Measurements from ENCODE around the gene ACAT2.

Gene ACAT2

GRCh38 chr6:159761129-159761872 is 544 bp upstream of the ACAT2 start:
- TF ChIP-seq, protein P1, sequence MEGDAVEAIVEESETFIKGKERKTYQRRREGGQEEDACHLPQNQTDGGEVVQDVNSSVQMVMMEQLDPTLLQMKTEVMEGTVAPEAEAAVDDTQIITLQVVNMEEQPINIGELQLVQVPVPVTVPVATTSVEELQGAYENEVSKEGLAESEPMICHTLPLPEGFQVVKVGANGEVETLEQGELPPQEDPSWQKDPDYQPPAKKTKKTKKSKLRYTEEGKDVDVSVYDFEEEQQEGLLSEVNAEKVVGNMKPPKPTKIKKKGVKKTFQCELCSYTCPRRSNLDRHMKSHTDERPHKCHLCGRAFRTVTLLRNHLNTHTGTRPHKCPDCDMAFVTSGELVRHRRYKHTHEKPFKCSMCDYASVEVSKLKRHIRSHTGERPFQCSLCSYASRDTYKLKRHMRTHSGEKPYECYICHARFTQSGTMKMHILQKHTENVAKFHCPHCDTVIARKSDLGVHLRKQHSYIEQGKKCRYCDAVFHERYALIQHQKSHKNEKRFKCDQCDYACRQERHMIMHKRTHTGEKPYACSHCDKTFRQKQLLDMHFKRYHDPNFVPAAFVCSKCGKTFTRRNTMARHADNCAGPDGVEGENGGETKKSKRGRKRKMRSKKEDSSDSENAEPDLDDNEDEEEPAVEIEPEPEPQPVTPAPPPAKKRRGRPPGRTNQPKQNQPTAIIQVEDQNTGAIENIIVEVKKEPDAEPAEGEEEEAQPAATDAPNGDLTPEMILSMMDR (IDR thresholded peaks at IDR 0.05; ENCODE audit: control extremely low read depth, extremely low read depth, low read depth, missing control alignments) = no peak
- DNase-seq (ENCODE audit: extremely low spot score) = peak; percentile 20
- CTCF ChIA-PET = interaction anchor here (1.4 to 2.8 kb wide), 5 partner anchors 9 to 35 kb away, joined by 3 to 9 read pairs (median 3); no protein-coding TSS in a partner anchor
- POLR2A ChIA-PET = interaction anchor here (0.6 to 1.5 kb wide), 4 partner anchors 10 to 442 kb away, joined by 5 to 8 read pairs (median 6); partner anchors contain the start of genes MRPL18, TCP1 and WTAP

GRCh38 chr6:159762681-159763293 is 942 bp downstream of the ACAT2 start:
- TF ChIP-seq, protein P1 (IDR thresholded peaks at IDR 0.05; ENCODE audit: control extremely low read depth, extremely low read depth, low read depth, missing control alignments) = no peak
- DNase-seq (ENCODE audit: extremely low spot score) = peak; percentile 39
- ChIA-PET CTCF (interaction anchor here (0.6 to 2.8 kb wide), 5 partner anchors 11 to 27 kb away, joined by 3 to 9 read pairs (median 3); partner anchors contain the start of genes MRPL18 and TCP1), POLR2A (interaction anchor here (0.9 to 1.0 kb wide), 2 partner anchors 10 to 27 kb away, joined by 3 to 4 read pairs; partner anchors contain the start of gene TCP1)

GRCh38 chr6:159766906-159767305 is 5.1 kb downstream of the ACAT2 start:
- POLR2A ChIA-PET = no interaction called here

DNA sequence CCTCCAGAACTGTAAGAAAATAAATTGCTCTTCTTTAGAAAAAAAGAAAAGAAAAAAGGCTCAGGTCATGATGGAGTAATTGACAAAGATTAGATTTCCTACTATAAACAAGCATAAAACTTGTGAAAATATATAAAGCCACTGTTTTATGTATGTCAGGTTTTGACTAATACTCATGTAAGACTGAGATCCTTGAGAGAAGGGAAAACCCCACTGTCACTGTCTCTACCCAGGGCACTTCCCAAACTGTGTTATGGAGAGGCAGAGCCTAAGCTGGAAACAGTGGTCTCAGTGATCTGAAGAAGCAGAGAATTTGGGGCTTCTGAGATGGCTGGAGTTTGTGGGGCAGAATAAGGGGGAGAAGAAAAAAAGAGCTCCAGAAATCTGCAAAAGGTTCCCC is 7.6 kb downstream of the ACAT2 start:
- TF ChIP-seq, protein P1 (IDR thresholded peaks at IDR 0.05; ENCODE audit: control extremely low read depth, extremely low read depth, low read depth, missing control alignments) = no peak
- DNase-seq (ENCODE audit: extremely low spot score) = no peak
- ChIA-PET POLR2A (interaction anchor here (1.0 kb wide), 1 partner anchor 21 kb away, joined by 4 read pairs; the partner anchor contains the start of genes MRPL18 and TCP1), CTCF (interaction anchor here (1.6 to 2.1 kb wide), 4 partner anchors 10 to 196 kb away, joined by 3 to 9 read pairs (median 4); no protein-coding TSS in a partner anchor)

More at GRCh38 chr6:159766906-159767305, 5.1 kb downstream of the ACAT2 start:
- no peak for DNase-seq (ENCODE audit: extremely low spot score)
- CTCF ChIA-PET = interaction anchor here (2.0 kb wide), 1 partner anchor 23 kb away, joined by 5 read pairs; the partner anchor contains the start of genes MRPL18 and TCP1
- TF ChIP-seq, protein P1 (IDR thresholded peaks at IDR 0.05; ENCODE audit: control extremely low read depth, extremely low read depth, low read depth, missing control alignments) = no peak

DNA sequence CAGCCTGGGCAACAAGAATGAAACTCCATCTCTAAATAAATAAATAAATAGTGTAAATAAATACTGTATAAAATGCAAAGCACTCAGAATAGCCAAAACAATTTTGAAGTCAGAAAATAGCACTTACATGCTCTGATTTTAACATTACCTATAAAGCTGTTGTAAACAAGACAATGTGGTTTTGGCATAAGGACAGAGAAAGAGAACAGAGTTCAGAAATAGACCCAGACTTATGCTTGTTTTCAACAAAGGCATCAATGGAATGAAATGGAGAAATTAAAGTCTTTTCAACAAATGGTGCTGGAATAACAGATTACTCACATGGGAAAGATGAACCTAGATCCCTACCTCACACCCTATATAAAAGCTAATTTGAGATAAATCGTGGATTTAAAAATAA is 10.4 kb downstream of the ACAT2 start:
- CTCF ChIA-PET = interaction anchor here (0.7 to 2.9 kb wide), 5 partner anchors 8 to 52 kb away, joined by 3 to 16 read pairs (median 6); no protein-coding TSS in a partner anchor
- no peak for DNase-seq (ENCODE audit: extremely low spot score)
- TF ChIP-seq, protein P1 (IDR thresholded peaks at IDR 0.05; ENCODE audit: control extremely low read depth, extremely low read depth, low read depth, missing control alignments) = no peak
- POLR2A ChIA-PET = interaction anchor here (1.4 kb wide), 1 partner anchor 11 kb away, joined by 3 read pairs; no protein-coding TSS in a partner anchor

- TF ChIP-seq, protein P1 (IDR thresholded peaks at IDR 0.05; ENCODE audit: control extremely low read depth, extremely low read depth, low read depth, missing control alignments) = no peak
- ChIA-PET POLR2A (no interaction called here), CTCF (no interaction called here)
- no peak for DNase-seq (ENCODE audit: extremely low spot score)
Observed at GRCh38 chr6:159777240-159777904, 15.5 kb downstream of the ACAT2 start.

All from GM10248 (cell line).